OCI-LY3 (cell line): ENCODE results near the gene ARHGAP12.

Experiments used
- CTCF ChIP-seq: fragments of 200-600, 300-600 bp; sonication (generic); IDR thresholded peaks from 2 replicates; pipeline ENCODE4 v1.5.1; 2014; ENCODE audit warnings: antibody characterized with exemption, low read length, low read depth
- EZH2phosphoT487 ChIP-seq: fragments of 200-600 bp; shearing (Covaris generic); IDR thresholded peaks from 2 replicates; pipeline ENCODE4 v1.6.1; 2018; ENCODE audit warnings: antibody characterized with exemption, mixed run types, low read depth

- TF ChIP-seq CTCF (no peak), EZH2phosphoT487 (no peak)
These were observed 154.2 kb downstream of the ARHGAP12 start for GRCh38 chr10:31774299-31774900.
